DOHH2 (cell line): ENCODE results near the gene SH3RF3.

Source experiments
- CTCF ChIP-seq: fragments of 200-600 bp; sonication (generic); IDR thresholded peaks from one replicate; pipeline ENCODE4 v1.5.1; 2014; ENCODE audit warnings: antibody characterized with exemption, mild to moderate bottlenecking, low read depth, low read length; ENCODE audit not compliant: poor library complexity, severe bottlenecking
- EZH2phosphoT487 ChIP-seq: fragments of 200-600 bp; sonication (generic); IDR thresholded peaks from 2 replicates; pipeline ENCODE4 v1.6.1; 2017; ENCODE audit warnings: borderline replicate concordance, mild to moderate bottlenecking, antibody characterized with exemption, low read length, moderate library complexity, mixed read lengths

GRCh38 chr2:109206569-109207146 lies 77.7 kb downstream of the SH3RF3 start:
- no peak for TF ChIP-seq CTCF
- TF ChIP-seq EZH2phosphoT487, result no peak
